B cell (primary cell): Measurements from ENCODE around the gene NCBP2L. TPM values are rescaled to one million over a fixed set of nuclear protein-coding genes. Genes with fewer than 3 reads are reported as not detected.

Experiments
- ATAC-seq: fragments of 200-7000 bp; cut with Tn5 transposase; one replicate; pipeline ENCODE4 v1.10.0; 2021; ENCODE audit warnings: low read depth, mild to moderate bottlenecking, moderate number of reproducible peaks, moderate library complexity
- CTCF ChIA-PET: fragments of 350-600 bp; sonication (Branson Sonifier 250); formaldehyde crosslinking; loops from one replicate; lab custom pipeline; 2021; ENCODE audit warnings: antibody characterized with exemption, inconsistent platforms; lab: Charles Lee
- POLR2A ChIA-PET: fragments of 350-600 bp; sonication (Branson Sonifier 250); formaldehyde crosslinking; loops from one replicate; lab custom pipeline; 2021; ENCODE audit warnings: antibody characterized with exemption; lab: Charles Lee
- DNase-seq: peaks from one replicate; pipeline ENCODE4 v3.0.0; 2013
- H2AFZ ChIP-seq: 2 replicates; pipeline ENCODE4 v1.6.1; 2012; ENCODE audit warnings: mild to moderate bottlenecking, low read depth, low read length; ENCODE audit not compliant: insufficient read depth, poor library complexity, severe bottlenecking
- H3K27ac ChIP-seq, 2 donors: 1 replicate in 1 of 2; 2 replicates in 1 of 2; pipeline ENCODE4 v1.5.1; 2012 to 2013; ENCODE audit warnings: low read length in 2 of 2, mild to moderate bottlenecking in 2 of 2, moderate library complexity in 1 of 2
- H3K27me3 ChIP-seq, 4 experiments: fragments of 200-600 bp in 1 of 4; sonication (generic) in 1 of 4; replicated peaks in 1 of 4; 1 replicate in 2 of 4; 2 replicates in 2 of 4; pipeline versions ENCODE4 v1.6.1 to v1.7.0; 2013 to 2016; ENCODE audit warnings: low read length in 3 of 4, mild to moderate bottlenecking in 2 of 4, mixed read lengths in 1 of 4, moderate library complexity in 1 of 4; ENCODE audit not compliant: insufficient read depth in 4 of 4, control insufficient read depth in 3 of 4; ENCODE audit errors: control extremely low read depth in 1 of 4
- H3K36me3 ChIP-seq, 2 experiments: replicated peaks in 1 of 2; 1 replicate in 1 of 2; 2 replicates in 1 of 2; pipeline versions ENCODE4 v1.6.1 to v1.7.1; 2013; ENCODE audit warnings: low read length in 1 of 2; ENCODE audit not compliant: insufficient read depth in 2 of 2, control insufficient read depth in 1 of 2; ENCODE audit errors: control extremely low read depth in 1 of 2, extremely low read depth in 1 of 2
- H3K4me1 ChIP-seq, 2 donors: fragments of 200-600 bp in 1 of 2; sonication (generic) in 1 of 2; 1 replicate in 1 of 2; 2 replicates in 1 of 2; pipeline versions ENCODE4 v1.5.1 to v1.6.1; 2013 to 2017; ENCODE audit warnings: low read length in 2 of 2; ENCODE audit not compliant: control insufficient read depth in 2 of 2, insufficient read depth in 2 of 2
- H3K4me2 ChIP-seq: replicated peaks from 2 replicates; pipeline ENCODE3; 2012; ENCODE audit warnings: mild to moderate bottlenecking, low read depth, low read length; ENCODE audit not compliant: poor library complexity, severe bottlenecking
- H3K4me3 ChIP-seq, 5 experiments: fragments of 200-600 bp in 1 of 5; sonication (generic) in 1 of 5; 1 replicate in 3 of 5; 2 replicates in 2 of 5; pipeline versions ENCODE4 v1.5.1 to v1.7.0; 2011 to 2016; ENCODE audit warnings: low read length in 4 of 5, mild to moderate bottlenecking in 4 of 5, low read depth in 2 of 5, control low read depth in 1 of 5, moderate library complexity in 1 of 5; ENCODE audit not compliant: insufficient read depth in 1 of 5; ENCODE audit errors: control extremely low read depth in 1 of 5, extremely low read depth in 1 of 5
- H3K79me2 ChIP-seq: fragments of 200-600 bp; sonication (generic); one replicate; pipeline ENCODE4 v1.6.0; 2016; ENCODE audit warnings: low read length; ENCODE audit not compliant: control insufficient read depth, insufficient read depth
- H3K9ac ChIP-seq: fragments of 200-600 bp; sonication (generic); 2 replicates; pipeline ENCODE4 v1.6.1; 2017; ENCODE audit warnings: mild to moderate bottlenecking, low read length, moderate library complexity
- H3K9me3 ChIP-seq, 3 donors: one replicate each; pipeline versions ENCODE4 v1.6.1 to v1.7.1; 2013; ENCODE audit warnings: low read length in 2 of 3; ENCODE audit not compliant: control insufficient read depth in 2 of 3, insufficient read depth in 1 of 3; ENCODE audit errors: control extremely low read depth in 1 of 3
- H4K20me1 ChIP-seq: 2 replicates; pipeline ENCODE4 v1.6.0; 2012; ENCODE audit warnings: mild to moderate bottlenecking, low read length; ENCODE audit not compliant: insufficient read depth, control insufficient read depth, poor library complexity, severe bottlenecking
- H3K27ac Mint-ChIP-seq: one replicate; pipeline ENCODE4 v1.8.0; 2021; ENCODE audit warnings: mixed read lengths
- H3K27me3 Mint-ChIP-seq: one replicate; pipeline ENCODE4 v1.8.0; 2021; ENCODE audit warnings: mixed read lengths
- H3K4me1 Mint-ChIP-seq: one replicate; pipeline ENCODE4 v1.8.0; 2021; ENCODE audit warnings: mixed read lengths
- H3K4me3 Mint-ChIP-seq: one replicate; pipeline ENCODE4 v1.8.0; 2021; ENCODE audit warnings: mixed read lengths
- H3K9me3 Mint-ChIP-seq: one replicate; pipeline ENCODE4 v1.8.0; 2022; ENCODE audit warnings: mixed read lengths; ENCODE audit not compliant: insufficient read depth
- CTCF ChIP-seq: fragments of 200-600 bp; IDR thresholded peaks from one replicate; pipeline ENCODE4 v1.8.0; 2022; ENCODE audit warnings: antibody characterized with exemption, mild to moderate bottlenecking
- EZH2 ChIP-seq: IDR thresholded peaks from 2 replicates; pipeline ENCODE4 v1.6.1; 2012; ENCODE audit warnings: borderline replicate concordance, low read depth, mild to moderate bottlenecking, moderate library complexity, low read length; ENCODE audit not compliant: insufficient read depth, poor library complexity, severe bottlenecking
- WGBS: methylation state at CpG from one replicate; pipeline ENCODE4 v1.1.5; 2013; ENCODE audit warnings: missing lambda C conversion rate; ENCODE audit not compliant: insufficient coverage; 5-methylcytosine and 5-hydroxymethylcytosine counted together
- intact Hi-C: fragments of 100-400 bp; cut with micrococcal nuclease; formaldehyde crosslinking; loops from one replicate; pipeline ENCODE4 v1.10.0; 2022
- polyA plus RNA-seq: library from polyadenylated mRNA; depleted of rRNA; stranded (reverse); fragments of >200 nt; gene quantifications from 2 replicates; pipeline ENCODE4 v1.2.3, GENCODE V29; 2012
- total RNA-seq, 2 donors: library from RNA; stranded (reverse); fragments of 120-200 nt in 1 of 2; gene quantifications; 1 replicate in 1 of 2; 2 replicates in 1 of 2; pipeline versions ENCODE4 v1.2.3 to v1.2.4, GENCODE V29; 2013 to 2022

Gene NCBP2L
- total and polyA plus RNA-seq, 2 donors (not counting 1 experiment from before 2014, with no cell fraction given), result not detected

GRCh38 chrX:107776649-107777535 lies 641 bp upstream of the NCBP2L start:
- Histone ChIP-seq H3K36me3 (no peaks in the 10 kb centered on the region), H3K4me2 (peak overlapping the region; percentile 87), H3K9me3 (no peaks in the 10 kb centered on the region), H3K9ac (peak overlapping the region; percentile 69), H3K27me3 (peaks cover 0 to 9% (median 0%) of the 10 kb centered on the region in 4 experiments), H2AFZ (peak overlapping the region; percentile 82), H3K4me1 (peaks cover 14 to 23% of the 10 kb centered on the region in 2 donors), H3K27ac (peak overlapping the region in 1 of 2 donors; percentile 12), H3K4me3 (peak overlapping the region; percentile 48 to 72 (median 60)), H3K79me2 (no peaks in the 10 kb centered on the region), H4K20me1 (no peaks in the 10 kb centered on the region)
- no peaks in the 10 kb centered on the region for H3K27me3 Mint-ChIP-seq
- ChIA-PET CTCF (interaction anchor here (0.7 to 6.0 kb wide), 25 partner anchors 9 to 903 kb away, joined by 3 to 246 read pairs (median 4); partner anchors contain the start of gene PRPS1), POLR2A (interaction anchor here (0.7 to 3.5 kb wide), 7 partner anchors 35 to 148 kb away, joined by 3 to 53 read pairs (median 6); partner anchors contain the start of gene PRPS1)
- peaks cover 21% of the 10 kb centered on the region for H3K4me1 Mint-ChIP-seq
- peak; percentile 85 for DNase-seq
- peak overlapping the region; percentile 79 for H3K27ac Mint-ChIP-seq
- WGBS, result 15% methylated on average over 4 of the region's 20 CpGs
- intact Hi-C loops, result loop anchor here (1.0 to 5.0 kb wide), 11 partner anchors 56 to 778 kb away; partner anchors contain the start of genes FRMPD3 and PRPS1
- peak overlapping the region; percentile 84 for H3K4me3 Mint-ChIP-seq
- no peak for TF ChIP-seq EZH2
- peak; percentile 63 for TF ChIP-seq CTCF
- ATAC-seq, result peak; percentile 70
- no peaks in the 10 kb centered on the region for H3K9me3 Mint-ChIP-seq
